C4-2B (cell line): ENCODE measurements around the gene COMMD1.

Experiments used
- ZFX ChIP-seq: fragments of 450-650 bp; IDR thresholded peaks from 2 replicates; pipeline ENCODE4 v1.6.1; 2017
- TF ChIP-seq, protein P1 (sequence below): fragments of 450-650 bp; conservative IDR thresholded peaks from 2 replicates; pipeline ENCODE4 v1.5.1; 2017; ENCODE audit warnings: mild to moderate bottlenecking

DNA sequence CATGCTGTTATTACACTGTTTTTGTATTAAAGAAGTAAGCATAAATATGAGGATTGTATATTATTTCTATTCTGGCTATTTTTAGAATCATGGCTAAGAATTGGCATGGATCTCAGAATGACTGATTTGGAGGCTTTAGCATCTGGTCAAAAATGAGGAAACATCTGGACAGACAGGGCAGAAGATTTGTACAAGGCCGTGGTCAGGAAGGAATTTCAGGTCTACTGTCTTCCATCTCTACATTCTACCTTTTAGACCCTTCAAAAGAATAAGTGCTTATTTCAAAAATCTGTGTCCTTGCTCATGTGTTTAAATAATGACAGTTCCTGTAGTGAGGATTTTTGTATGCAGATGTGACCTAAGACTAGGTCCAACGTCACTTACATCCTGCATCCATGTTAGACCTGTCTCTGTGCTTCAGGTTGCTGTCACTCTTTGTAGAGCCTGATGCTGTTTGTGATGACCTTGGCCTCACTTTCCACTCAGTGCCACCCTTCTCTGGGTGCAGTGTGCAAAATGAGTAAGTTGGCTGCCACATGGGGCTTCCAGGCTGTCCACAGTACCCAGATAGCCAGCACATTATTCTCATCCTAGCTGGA, 235.8 kb downstream of the COMMD1 start:
- TF ChIP-seq, protein P1, sequence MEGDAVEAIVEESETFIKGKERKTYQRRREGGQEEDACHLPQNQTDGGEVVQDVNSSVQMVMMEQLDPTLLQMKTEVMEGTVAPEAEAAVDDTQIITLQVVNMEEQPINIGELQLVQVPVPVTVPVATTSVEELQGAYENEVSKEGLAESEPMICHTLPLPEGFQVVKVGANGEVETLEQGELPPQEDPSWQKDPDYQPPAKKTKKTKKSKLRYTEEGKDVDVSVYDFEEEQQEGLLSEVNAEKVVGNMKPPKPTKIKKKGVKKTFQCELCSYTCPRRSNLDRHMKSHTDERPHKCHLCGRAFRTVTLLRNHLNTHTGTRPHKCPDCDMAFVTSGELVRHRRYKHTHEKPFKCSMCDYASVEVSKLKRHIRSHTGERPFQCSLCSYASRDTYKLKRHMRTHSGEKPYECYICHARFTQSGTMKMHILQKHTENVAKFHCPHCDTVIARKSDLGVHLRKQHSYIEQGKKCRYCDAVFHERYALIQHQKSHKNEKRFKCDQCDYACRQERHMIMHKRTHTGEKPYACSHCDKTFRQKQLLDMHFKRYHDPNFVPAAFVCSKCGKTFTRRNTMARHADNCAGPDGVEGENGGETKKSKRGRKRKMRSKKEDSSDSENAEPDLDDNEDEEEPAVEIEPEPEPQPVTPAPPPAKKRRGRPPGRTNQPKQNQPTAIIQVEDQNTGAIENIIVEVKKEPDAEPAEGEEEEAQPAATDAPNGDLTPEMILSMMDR = no peak
- no peak for TF ChIP-seq ZFX
